Upper lobe of left lung (tissue), 4 donors: ENCODE data around the gene ZNF431.
A peak's percentile ranks its signal among the peaks of the same experiment; 100 is the strongest.

Experiments
- EP300 ChIP-seq, 4 donors: sonication (generic); formaldehyde crosslinking; IDR thresholded peaks; one replicate each; pipeline ENCODE4 v1.5.1; 2017; ENCODE audit warnings: antibody characterized with exemption in 4 of 4, control low read depth in 2 of 4
- POLR2A ChIP-seq, 4 donors: fragments of 450-650 bp; IDR thresholded peaks; one replicate each; pipeline ENCODE4 v1.5.1; 2016 to 2017; ENCODE audit warnings: antibody characterized with exemption in 4 of 4, mild to moderate bottlenecking in 2 of 4
- TF ChIP-seq, protein P1 (sequence below), 6 experiments: fragments of 450-650 bp in 4 of 6; fragments of 200-600 bp in 2 of 6; sonication (generic) in 2 of 6; IDR thresholded peaks; one replicate each; pipeline ENCODE4 v1.5.1; 2016 to 2019; ENCODE audit warnings: antibody characterized with exemption in 6 of 6

DNA sequence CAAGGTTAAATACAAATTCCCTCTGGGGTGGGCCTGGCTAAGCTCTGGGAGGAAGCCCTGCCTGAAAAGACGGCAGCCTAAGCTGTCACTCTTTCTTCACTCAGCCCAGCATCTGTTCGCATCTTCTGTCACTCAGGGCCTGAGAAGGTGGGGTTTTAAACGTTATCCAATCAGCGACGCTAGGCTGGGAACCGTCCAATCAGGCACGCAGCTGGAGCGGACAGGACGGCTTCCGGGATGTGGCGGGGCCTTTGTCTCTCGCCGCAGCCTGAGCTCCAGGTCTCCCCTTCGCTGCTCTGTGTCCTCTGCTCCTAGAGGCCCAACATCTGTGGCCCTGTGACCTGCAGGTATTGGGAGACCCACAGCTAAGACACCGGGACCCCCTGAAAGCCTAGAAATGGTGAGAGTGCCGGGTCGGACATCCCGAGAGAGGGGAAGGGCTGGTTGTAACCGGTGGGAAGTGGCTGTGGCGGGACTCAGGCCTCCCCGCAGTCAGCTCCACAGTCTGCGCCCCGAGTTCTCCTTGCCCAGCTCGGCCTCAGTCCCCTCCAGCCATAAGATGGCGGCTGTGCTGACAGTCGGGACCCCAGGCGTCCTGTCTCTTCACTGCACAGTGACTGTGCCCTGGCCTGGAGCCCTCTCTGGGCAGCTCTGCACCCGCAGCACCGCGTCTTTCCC is at the start of gene ZNF431:
- no peak for TF ChIP-seq EP300 (IDR thresholded peaks at IDR 0.05)
- peak in 2 of 4 donors; percentile 69 to 83 for TF ChIP-seq POLR2A (IDR thresholded peaks at IDR 0.05)
- TF ChIP-seq, protein P1, sequence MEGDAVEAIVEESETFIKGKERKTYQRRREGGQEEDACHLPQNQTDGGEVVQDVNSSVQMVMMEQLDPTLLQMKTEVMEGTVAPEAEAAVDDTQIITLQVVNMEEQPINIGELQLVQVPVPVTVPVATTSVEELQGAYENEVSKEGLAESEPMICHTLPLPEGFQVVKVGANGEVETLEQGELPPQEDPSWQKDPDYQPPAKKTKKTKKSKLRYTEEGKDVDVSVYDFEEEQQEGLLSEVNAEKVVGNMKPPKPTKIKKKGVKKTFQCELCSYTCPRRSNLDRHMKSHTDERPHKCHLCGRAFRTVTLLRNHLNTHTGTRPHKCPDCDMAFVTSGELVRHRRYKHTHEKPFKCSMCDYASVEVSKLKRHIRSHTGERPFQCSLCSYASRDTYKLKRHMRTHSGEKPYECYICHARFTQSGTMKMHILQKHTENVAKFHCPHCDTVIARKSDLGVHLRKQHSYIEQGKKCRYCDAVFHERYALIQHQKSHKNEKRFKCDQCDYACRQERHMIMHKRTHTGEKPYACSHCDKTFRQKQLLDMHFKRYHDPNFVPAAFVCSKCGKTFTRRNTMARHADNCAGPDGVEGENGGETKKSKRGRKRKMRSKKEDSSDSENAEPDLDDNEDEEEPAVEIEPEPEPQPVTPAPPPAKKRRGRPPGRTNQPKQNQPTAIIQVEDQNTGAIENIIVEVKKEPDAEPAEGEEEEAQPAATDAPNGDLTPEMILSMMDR (IDR thresholded peaks at IDR 0.05): no peak
